Activated CD4-positive, alpha-beta T cell treated with anti-CD3 and anti-CD28 coated beads, Interleukin-2, Interleukin-4, amounts not matched to agents 100 ng/mL and 50 ng/mL, durations not matched to agents 16 hours and 8 hours (primary cell): ENCODE data around the gene AGMO.

Source experiments
- DNase-seq: peaks from one replicate; pipeline ENCODE4 v3.0.0-alpha.2; 2020; ENCODE audit warnings: low spot score

Gene AGMO

GRCh38 chr7:15561835-15562234 lies at the start of gene AGMO:
TSS of gene AGMO (minus strand) at chr7:15562015.
- DNase-seq, result no peak

DNA sequence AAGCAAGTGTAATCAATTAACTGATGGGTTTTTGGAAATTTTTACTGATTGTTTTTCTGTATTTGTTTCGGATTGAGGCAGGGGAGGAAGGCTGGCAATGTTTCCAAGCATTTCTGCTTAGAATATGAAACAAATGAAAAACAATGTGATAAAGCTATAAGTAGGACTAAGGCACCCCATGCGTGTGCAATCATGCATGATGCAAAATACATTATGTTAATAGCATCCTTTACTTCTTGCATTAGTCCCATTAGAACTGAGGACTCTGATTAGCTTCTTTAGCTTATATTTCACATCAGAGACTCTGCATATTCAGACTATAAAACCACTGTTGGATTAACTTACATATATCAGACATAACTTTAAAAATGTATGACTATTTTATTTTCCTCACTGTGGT lies 48.7 kb upstream of the AGMO start:
- DNase-seq, result no peak

GRCh38 chr7:15609287-15609686 lies 47.5 kb upstream of the AGMO start:
- DNase-seq, result no peak

GRCh38 chr7:15607529-15608210 lies 45.9 kb upstream of the AGMO start:
- no peak for DNase-seq

GRCh38 chr7:15606561-15606960 lies 44.7 kb upstream of the AGMO start:
- DNase-seq, result no peak

- DNase-seq, result no peak
Measured at GRCh38 chr7:15604166-15604565, 42.4 kb upstream of the AGMO start.

DNA sequence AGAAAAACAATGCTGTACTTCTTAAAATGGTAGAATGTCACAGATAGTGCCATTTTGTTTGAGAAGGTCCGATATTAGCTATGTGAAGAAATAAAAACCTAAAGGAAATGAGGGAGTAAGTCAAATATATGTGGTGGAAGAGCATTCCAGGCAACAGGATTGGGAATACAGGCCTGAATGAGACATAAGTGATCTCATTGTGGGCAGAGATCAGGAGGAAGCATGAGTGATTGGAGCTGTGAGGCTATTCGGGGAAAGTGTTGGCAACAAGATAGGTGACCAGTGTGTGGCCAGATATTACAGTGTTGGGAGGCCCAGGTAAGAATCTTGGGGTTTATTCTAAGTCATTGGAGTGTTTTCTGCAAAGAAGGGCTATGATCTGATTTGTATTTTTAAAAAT lies 41.3 kb upstream of the AGMO start:
- DNase-seq, result no peak

DNA sequence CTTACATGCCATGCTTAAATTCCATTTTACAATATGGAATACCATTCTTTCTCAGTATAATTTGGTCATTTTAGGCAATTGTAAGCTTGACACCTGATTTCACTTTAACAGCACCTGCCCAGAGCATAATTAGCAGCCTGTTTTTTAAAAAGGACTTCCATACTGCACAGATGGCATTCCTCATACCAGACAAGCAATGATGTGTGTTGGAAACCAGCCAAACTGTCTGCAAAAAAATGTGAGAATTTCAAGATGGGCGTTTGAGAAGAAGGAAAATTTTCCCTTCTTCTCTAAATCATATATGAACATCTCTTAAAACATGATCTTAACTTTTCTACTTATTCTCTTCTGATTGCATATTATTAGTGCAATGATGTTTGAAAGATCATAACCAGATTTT lies 40.4 kb upstream of the AGMO start:
- no peak for DNase-seq

GRCh38 chr7:15601175-15601574 lies 39.4 kb upstream of the AGMO start:
- no peak for DNase-seq

DNA sequence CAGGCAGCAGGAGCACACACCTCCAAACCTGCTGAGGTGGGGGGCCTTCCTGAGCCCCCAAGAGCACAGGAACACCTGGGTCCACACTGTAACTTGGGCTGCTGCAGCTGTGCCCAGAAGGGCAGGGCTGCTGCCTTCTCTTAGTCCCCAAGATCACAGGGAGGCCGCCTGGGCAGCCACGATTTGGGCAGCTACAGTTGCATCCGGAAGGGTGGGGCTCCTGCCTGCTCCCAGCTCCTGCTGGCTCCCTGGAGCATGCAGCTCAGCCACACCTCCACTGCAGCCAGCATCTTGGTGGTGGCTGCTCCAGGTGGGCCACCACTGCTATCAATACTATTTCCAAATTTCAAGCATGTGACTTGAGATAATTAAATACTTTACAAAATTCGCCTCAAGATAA lies 38.5 kb upstream of the AGMO start:
- DNase-seq, result no peak

GRCh38 chr7:15594461-15594860 lies 32.6 kb upstream of the AGMO start:
- no peak for DNase-seq

DNA sequence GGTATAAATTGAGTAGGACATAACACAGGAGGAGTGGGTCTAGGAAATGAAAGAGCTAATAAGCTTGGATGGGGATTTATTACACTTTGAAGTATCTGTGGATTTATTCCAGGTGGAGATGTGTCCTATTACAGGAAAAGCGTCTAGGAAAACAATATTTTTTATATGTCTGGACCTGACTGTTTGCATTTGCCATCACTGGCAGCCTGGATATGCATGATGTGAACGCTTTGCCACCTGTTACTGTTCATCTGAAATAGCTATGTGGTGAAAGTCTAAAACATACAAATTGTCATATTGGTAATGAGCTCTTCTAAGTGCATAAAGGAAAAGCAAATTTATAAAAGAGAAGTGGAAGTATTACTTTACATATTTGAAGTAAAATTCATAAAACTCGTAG lies 31.6 kb upstream of the AGMO start:
- no peak for DNase-seq

DNA sequence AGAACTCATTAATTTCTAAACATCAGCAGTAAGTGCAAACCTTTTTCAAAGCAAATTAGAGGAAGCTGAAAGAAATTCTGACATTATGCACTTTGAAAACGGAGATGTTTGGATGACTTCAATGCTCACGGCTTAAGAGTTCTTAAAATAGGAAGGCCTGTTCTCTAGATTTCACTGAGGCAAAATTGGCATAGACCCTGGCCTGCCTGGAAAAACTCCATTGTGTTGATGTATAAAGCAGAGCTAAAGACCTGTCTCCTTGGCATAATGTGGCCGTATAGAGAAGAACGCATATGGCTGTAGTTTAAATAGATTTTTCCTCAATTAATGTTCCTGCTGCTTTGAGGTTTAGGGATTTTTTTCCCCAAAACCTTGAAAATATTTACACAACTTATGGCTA lies 24.5 kb upstream of the AGMO start:
- DNase-seq, result no peak

DNA sequence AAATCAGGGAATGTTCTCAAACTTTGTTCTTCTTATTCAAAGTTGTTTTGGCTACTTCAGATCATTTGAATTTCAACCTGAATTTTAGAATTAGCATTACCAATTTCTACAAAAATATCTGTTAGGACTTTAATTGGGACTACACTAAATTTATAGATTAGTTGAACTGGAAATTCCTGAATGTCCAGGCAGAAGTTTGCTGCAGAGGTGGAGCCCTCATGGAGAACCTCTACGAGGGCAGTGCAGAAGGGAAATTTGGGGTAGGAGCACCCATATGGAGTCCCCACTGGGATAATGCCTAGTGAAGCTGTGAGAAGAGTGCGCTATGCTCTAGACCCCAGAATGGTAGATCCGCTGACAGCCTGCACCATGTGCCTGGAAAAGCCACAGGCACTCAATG lies 22.8 kb upstream of the AGMO start:
- DNase-seq, result no peak

DNA sequence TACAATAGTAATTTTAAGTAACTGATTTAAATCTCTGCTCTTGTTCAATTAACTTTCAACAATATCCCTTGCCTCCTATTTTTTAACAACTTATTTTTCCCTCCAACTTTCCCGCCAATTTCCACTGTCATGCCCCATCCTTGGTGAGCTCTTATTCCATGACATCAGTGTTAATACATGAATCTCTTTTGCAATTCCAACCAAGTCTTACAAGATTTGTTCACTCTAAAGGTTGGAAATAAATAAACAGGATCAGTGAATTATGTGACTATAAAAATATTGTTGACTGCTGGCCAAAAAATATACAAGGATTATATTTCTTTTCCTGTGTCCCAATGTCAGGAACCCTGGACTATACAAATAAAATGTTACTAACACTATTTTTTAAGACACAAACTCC lies 21.0 kb upstream of the AGMO start:
- DNase-seq, result no peak

DNA sequence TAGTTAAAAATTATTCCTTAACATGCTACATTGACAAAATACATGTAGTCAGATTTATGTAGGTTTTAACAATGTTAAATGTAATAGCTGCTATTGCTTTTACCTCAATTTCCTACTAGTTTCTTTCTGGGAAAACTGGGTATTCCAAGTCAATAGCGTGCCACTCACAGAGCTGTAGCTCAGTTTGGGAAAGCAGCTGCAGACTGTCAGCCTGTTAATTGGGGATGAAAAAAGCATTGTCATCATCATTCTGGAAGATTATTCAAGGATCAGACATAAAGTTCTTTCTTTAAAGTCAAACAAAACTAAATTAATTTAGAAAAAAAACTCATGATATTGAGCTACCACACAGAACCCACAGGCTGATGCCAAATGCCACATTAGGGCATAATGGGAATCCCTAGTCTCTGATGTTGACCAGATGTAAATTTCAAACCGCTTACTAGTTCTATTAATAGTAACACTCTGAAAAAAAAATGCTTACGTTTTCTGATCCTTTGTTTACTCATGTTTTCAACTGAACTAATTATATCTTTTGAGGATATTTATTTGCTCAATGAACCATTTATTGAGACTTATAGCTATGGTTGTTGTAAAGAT lies 19.6 kb upstream of the AGMO start:
- no peak for DNase-seq

- DNase-seq, result no peak
Measured at GRCh38 chr7:15580604-15581351, 19.0 kb upstream of the AGMO start.

- DNase-seq, result no peak
Measured at GRCh38 chr7:15577600-15577999, 15.8 kb upstream of the AGMO start.

GRCh38 chr7:15571301-15571878 lies 9.6 kb upstream of the AGMO start:
- DNase-seq, result no peak

- no peak for DNase-seq
Measured at GRCh38 chr7:15567652-15568051, 5.8 kb upstream of the AGMO start.

GRCh38 chr7:15567036-15567435 lies 5.2 kb upstream of the AGMO start:
- DNase-seq, result no peak

DNA sequence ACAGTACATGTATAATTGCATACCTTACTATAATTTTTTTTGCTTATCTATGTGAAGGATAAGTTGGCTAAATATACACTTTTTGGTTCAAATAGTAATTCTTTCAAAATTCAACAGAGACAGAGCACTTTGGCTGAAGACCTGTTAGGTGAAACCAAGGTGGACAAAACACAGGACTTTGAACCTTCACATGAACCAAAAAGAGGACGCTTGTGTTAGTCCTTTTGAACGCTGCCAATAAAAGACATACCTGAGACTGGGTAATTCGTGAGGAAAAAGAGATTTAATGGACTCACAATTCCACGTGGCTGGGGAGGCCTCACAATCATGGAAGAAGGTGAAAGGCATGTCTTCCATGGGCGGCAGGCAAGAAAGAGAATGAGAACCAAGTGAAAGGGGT lies 4.7 kb upstream of the AGMO start:
- DNase-seq, result no peak

- no peak for DNase-seq
Measured at GRCh38 chr7:15560968-15561367, 847 bp downstream of the AGMO start.
